ENCODE data around the gene MRPS16. TPM values are rescaled to one million over a fixed set of nuclear protein-coding genes. Genes with fewer than 3 reads are reported as not detected.

MRPS16 gene
- total and polyA plus RNA-seq, 2 experiments from 2014 or later, result 58.7 to 105 TPM

- no peak overlapping the region for H3K4me3 ChIP-seq
- H3K4me2 ChIP-seq, result no peak overlapping the region
- H3K36me3 ChIP-seq (replicated peaks; ENCODE audit: insufficient read depth, low read depth), result no peaks in the 10 kb centered on the region
- H3K27ac ChIP-seq, result no peak overlapping the region
- H3K4me1 ChIP-seq (ENCODE audit: insufficient read depth), result no peaks in the 10 kb centered on the region
- DNase-seq (ENCODE audit: low spot score), result peak; percentile 11
- no peaks in the 10 kb centered on the region for H3K27me3 ChIP-seq
- TF ChIP-seq EZH2phosphoT487 (IDR thresholded peaks at IDR 0.05; ENCODE audit: low read depth, severe bottlenecking, unreplicated experiment) (no peak), EZH2 (IDR thresholded peaks at IDR 0.05; ENCODE audit: borderline replicate concordance) (no peak)
- TF ChIP-seq, protein P1, sequence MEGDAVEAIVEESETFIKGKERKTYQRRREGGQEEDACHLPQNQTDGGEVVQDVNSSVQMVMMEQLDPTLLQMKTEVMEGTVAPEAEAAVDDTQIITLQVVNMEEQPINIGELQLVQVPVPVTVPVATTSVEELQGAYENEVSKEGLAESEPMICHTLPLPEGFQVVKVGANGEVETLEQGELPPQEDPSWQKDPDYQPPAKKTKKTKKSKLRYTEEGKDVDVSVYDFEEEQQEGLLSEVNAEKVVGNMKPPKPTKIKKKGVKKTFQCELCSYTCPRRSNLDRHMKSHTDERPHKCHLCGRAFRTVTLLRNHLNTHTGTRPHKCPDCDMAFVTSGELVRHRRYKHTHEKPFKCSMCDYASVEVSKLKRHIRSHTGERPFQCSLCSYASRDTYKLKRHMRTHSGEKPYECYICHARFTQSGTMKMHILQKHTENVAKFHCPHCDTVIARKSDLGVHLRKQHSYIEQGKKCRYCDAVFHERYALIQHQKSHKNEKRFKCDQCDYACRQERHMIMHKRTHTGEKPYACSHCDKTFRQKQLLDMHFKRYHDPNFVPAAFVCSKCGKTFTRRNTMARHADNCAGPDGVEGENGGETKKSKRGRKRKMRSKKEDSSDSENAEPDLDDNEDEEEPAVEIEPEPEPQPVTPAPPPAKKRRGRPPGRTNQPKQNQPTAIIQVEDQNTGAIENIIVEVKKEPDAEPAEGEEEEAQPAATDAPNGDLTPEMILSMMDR (IDR thresholded peaks at IDR 0.05; ENCODE audit: poor library complexity), result peak; percentile 61
- no peaks in the 10 kb centered on the region for H3K9me3 ChIP-seq (ENCODE audit: low read depth)
- no peaks in the 10 kb centered on the region for H3K9me2 ChIP-seq (replicated peaks; ENCODE audit: insufficient read depth)
- no peaks in the 10 kb centered on the region for H3K79me2 ChIP-seq
- H4K20me1 ChIP-seq (ENCODE audit: insufficient read depth, poor library complexity, severe bottlenecking), result no peaks in the 10 kb centered on the region
- WGBS (ENCODE audit: low lambda C conversion rate, missing lambda C conversion rate), result 50% methylated on average over 1 of the region's 1 CpG
- H2AFZ ChIP-seq, result no peak overlapping the region
Measured at GRCh38 chr10:73263693-73264347, 11.4 kb upstream of the MRPS16 start.

- 71% methylated on average over 5 of the region's 5 CpGs for WGBS (ENCODE audit: low lambda C conversion rate, missing lambda C conversion rate)
- Histone ChIP-seq H2AFZ (no peak overlapping the region), H3K4me2 (no peak overlapping the region), H3K36me3 (replicated peaks; ENCODE audit: insufficient read depth, low read depth) (no peaks in the 10 kb centered on the region), H3K27me3 (no peaks in the 10 kb centered on the region), H3K27ac (no peak overlapping the region), H3K4me3 (no peak overlapping the region), H3K79me2 (no peaks in the 10 kb centered on the region), H4K20me1 (ENCODE audit: insufficient read depth, poor library complexity, severe bottlenecking) (no peaks in the 10 kb centered on the region), H3K4me1 (ENCODE audit: insufficient read depth) (no peaks in the 10 kb centered on the region), H3K9me3 (ENCODE audit: low read depth) (no peaks in the 10 kb centered on the region), H3K9me2 (replicated peaks; ENCODE audit: insufficient read depth) (no peaks in the 10 kb centered on the region)
- TF ChIP-seq EZH2phosphoT487 (IDR thresholded peaks at IDR 0.05; ENCODE audit: low read depth, severe bottlenecking, unreplicated experiment) (no peak), EZH2 (IDR thresholded peaks at IDR 0.05; ENCODE audit: borderline replicate concordance) (no peak)
- TF ChIP-seq, protein P1 (IDR thresholded peaks at IDR 0.05; ENCODE audit: poor library complexity), result no peak
- DNase-seq (ENCODE audit: low spot score), result no peak
Measured at GRCh38 chr10:73262880-73263555, 10.6 kb upstream of the MRPS16 start.

DNA sequence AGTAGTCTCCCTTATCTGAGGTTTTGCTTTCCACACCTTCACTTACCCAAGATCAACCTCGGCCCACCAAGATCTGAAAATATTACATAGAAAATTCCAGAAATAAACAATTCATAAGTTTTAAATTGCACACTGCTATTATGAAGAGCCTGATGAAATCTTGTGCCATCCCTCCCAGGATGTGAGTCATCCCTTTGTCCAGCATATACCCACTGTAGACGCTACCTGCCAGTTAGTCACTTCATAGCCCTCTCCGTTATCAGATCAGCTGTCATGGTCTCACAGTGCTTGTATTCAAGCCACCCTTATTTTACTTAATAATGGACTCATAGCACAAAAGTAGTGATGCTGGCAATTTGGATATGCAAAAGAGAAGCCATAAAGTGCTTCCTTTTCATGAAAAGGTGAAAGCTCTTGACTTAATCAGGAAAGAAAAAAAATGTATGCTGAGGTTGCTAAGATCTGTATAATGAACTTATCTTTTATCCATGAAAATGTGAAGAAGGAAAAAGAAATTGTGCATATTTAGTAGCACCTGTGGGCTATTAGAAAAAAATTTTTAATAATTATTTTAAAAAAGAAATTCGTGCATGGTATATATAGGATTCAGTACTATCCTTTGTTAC lies 9.8 kb upstream of the MRPS16 start:
- no peaks in the 10 kb centered on the region for H3K9me2 ChIP-seq (replicated peaks; ENCODE audit: insufficient read depth)
- DNase-seq (ENCODE audit: low spot score), result no peak
- H3K9me3 ChIP-seq (ENCODE audit: low read depth), result no peaks in the 10 kb centered on the region
- H3K79me2 ChIP-seq, result no peaks in the 10 kb centered on the region
- WGBS (ENCODE audit: low lambda C conversion rate, missing lambda C conversion rate), result 76% methylated on average over 4 of the region's 4 CpGs
- no peak overlapping the region for H3K4me3 ChIP-seq
- no peaks in the 10 kb centered on the region for H3K36me3 ChIP-seq (replicated peaks; ENCODE audit: insufficient read depth, low read depth)
- H3K27me3 ChIP-seq, result no peaks in the 10 kb centered on the region
- H3K4me2 ChIP-seq, result no peak overlapping the region
- H3K4me1 ChIP-seq (ENCODE audit: insufficient read depth), result no peaks in the 10 kb centered on the region
- TF ChIP-seq, protein P1 (IDR thresholded peaks at IDR 0.05; ENCODE audit: poor library complexity), result no peak
- TF ChIP-seq EZH2 (IDR thresholded peaks at IDR 0.05; ENCODE audit: borderline replicate concordance) (no peak), EZH2phosphoT487 (IDR thresholded peaks at IDR 0.05; ENCODE audit: low read depth, severe bottlenecking, unreplicated experiment) (no peak)
- H4K20me1 ChIP-seq (ENCODE audit: insufficient read depth, poor library complexity, severe bottlenecking), result no peaks in the 10 kb centered on the region
- H3K27ac ChIP-seq, result no peak overlapping the region
- H2AFZ ChIP-seq, result no peak overlapping the region

Data from hepatocyte (in vitro differentiated cells).